Stimulated activated CD8-positive, alpha-beta memory T cell treated with anti-CD3 and anti-CD28 coated beads, Interleukin-2, amount 100 ng/mL, for 1 hour (primary cell): Measurements from ENCODE around the gene NPLOC4.
"Not testable (repeated sequence)": the region's sequence is repeated elsewhere in the genome, so short reads cannot be mapped to it uniquely, and the experiment has no call there.

Experiments used
- DNase-seq, 2 donors: peaks; one replicate each; pipeline ENCODE4 v3.0.0-alpha.2; 2020; ENCODE audit warnings: low read depth in 2 of 2

NPLOC4 gene

GRCh38 chr17:81534157-81535006, 102.5 kb downstream of the NPLOC4 start:
- DNase-seq, result no peak

- no peak for DNase-seq
Observed at GRCh38 chr17:81533339-81534141, 103.4 kb downstream of the NPLOC4 start.

- DNase-seq, result no peak
Observed at GRCh38 chr17:81532490-81533287, 104.2 kb downstream of the NPLOC4 start.

GRCh38 chr17:81531998-81532404, 104.9 kb downstream of the NPLOC4 start:
- not testable (repeated sequence) for DNase-seq

GRCh38 chr17:81531013-81531412, 105.9 kb downstream of the NPLOC4 start:
- not testable (repeated sequence) for DNase-seq

- DNase-seq, result no peak
Observed at GRCh38 chr17:81529437-81529803, 107.5 kb downstream of the NPLOC4 start.

GRCh38 chr17:81528651-81529436, 108.1 kb downstream of the NPLOC4 start:
- DNase-seq, result no peak

GRCh38 chr17:81528384-81528650, 108.6 kb downstream of the NPLOC4 start:
- DNase-seq, result no peak

GRCh38 chr17:81527591-81528383, 109.1 kb downstream of the NPLOC4 start, which contains the start of gene FSCN2:
TSS of gene FSCN2 (plus strand) at chr17:81528377. CDS start at chr17:81528532, 155 bp downstream.
- DNase-seq, result no peak

- DNase-seq, result no peak
Observed at GRCh38 chr17:81526662-81527571, 110.0 kb downstream of the NPLOC4 start.

- no peak for DNase-seq
Observed at GRCh38 chr17:81524865-81525159, 112.1 kb downstream of the NPLOC4 start.

- DNase-seq, result no peak
Observed at GRCh38 chr17:81524039-81524864, 112.7 kb downstream of the NPLOC4 start.

GRCh38 chr17:81523402-81524038, 113.4 kb downstream of the NPLOC4 start:
- no peak for DNase-seq

GRCh38 chr17:81522491-81523401, 114.2 kb downstream of the NPLOC4 start:
- no peak for DNase-seq

GRCh38 chr17:81520021-81520901, 116.7 kb downstream of the NPLOC4 start:
- DNase-seq, result no peak
